ENCODE measurements around the gene OBI1.

DNA sequence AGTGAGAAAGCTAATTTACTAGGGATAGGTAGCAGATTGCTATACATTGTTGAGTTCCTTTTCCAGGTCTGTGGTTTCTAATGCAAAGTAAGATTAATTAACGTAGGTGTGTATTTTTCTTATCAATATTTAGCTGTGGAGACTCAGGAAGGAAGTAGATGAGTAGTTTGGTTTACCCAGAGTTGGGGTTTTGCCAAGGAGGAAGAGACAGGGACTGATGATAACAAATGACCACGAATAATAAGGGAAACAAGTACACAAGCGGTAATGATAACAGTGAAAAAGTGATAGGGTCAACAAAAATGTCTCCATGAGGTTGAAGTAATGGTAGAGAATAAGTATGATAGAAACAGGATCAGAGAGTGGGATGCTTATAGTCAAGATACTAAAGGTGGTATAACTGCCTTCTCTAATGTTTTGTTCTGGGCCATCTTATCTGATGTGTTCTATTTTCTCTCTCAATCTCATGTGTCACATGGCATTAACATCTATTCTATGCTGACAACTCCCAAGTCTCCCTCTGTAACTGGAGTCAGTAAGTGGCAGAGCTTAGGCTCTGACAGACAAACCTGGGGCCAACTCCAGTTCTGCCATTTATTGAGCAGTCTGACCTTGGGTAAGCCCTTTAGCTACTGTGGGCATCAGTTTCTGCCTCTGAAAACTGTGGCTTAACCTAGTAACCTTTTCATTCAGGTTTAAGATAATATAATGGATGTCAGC, 8.8 kb downstream of the OBI1 start:
- TF ChIP-seq, protein P1, sequence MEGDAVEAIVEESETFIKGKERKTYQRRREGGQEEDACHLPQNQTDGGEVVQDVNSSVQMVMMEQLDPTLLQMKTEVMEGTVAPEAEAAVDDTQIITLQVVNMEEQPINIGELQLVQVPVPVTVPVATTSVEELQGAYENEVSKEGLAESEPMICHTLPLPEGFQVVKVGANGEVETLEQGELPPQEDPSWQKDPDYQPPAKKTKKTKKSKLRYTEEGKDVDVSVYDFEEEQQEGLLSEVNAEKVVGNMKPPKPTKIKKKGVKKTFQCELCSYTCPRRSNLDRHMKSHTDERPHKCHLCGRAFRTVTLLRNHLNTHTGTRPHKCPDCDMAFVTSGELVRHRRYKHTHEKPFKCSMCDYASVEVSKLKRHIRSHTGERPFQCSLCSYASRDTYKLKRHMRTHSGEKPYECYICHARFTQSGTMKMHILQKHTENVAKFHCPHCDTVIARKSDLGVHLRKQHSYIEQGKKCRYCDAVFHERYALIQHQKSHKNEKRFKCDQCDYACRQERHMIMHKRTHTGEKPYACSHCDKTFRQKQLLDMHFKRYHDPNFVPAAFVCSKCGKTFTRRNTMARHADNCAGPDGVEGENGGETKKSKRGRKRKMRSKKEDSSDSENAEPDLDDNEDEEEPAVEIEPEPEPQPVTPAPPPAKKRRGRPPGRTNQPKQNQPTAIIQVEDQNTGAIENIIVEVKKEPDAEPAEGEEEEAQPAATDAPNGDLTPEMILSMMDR (IDR thresholded peaks at IDR 0.05), result no peak
- TF ChIP-seq POLR2A (IDR thresholded peaks at IDR 0.05), result no peak
- TF ChIP-seq POLR2AphosphoS5 (IDR thresholded peaks at IDR 0.05), result no peak
